Ascending aorta (tissue), 2 donors: ENCODE measurements around the gene MYH6. TPM values are rescaled to one million over a fixed set of nuclear protein-coding genes. Genes with fewer than 3 reads are reported as not detected.

Experiments used
- DNase-seq, 2 donors: peaks; one replicate each; pipeline ENCODE4 v3.0.0-alpha.2; 2019; ENCODE audit warnings: low spot score in 2 of 2
- H3K27ac ChIP-seq, 2 donors: fragments of 200-600 bp; sonication (generic); one replicate each; pipeline ENCODE4 v1.5.1; 2016 to 2017; ENCODE audit warnings: mild to moderate bottlenecking in 1 of 2
- H3K27me3 ChIP-seq: fragments of 200-600 bp; sonication (generic); one replicate; pipeline ENCODE4 v1.5.1; 2017
- H3K36me3 ChIP-seq, 2 donors: fragments of 200-600 bp; sonication (generic); one replicate each; pipeline ENCODE4 v1.5.1; 2016
- H3K4me1 ChIP-seq, 2 donors: fragments of 200-600 bp; sonication (generic); one replicate each; pipeline ENCODE4 v1.5.1; 2016 to 2017; ENCODE audit warnings: mild to moderate bottlenecking in 1 of 2
- H3K4me3 ChIP-seq, 2 donors: fragments of 200-600 bp; sonication (generic); one replicate each; pipeline ENCODE4 v1.5.1; 2016 to 2017; ENCODE audit warnings: mild to moderate bottlenecking in 1 of 2
- H3K9me3 ChIP-seq, 2 donors: fragments of 200-600 bp; sonication (generic); one replicate each; pipeline ENCODE4 v1.5.1; 2016
- CTCF ChIP-seq, 3 experiments: fragments of 200-600 bp in 2 of 3; fragments of 450-650 bp in 1 of 3; sonication (generic) in 2 of 3; IDR thresholded peaks; one replicate each; pipeline ENCODE4 v1.5.1; 2016 to 2019; ENCODE audit warnings: antibody characterized with exemption in 3 of 3, mild to moderate bottlenecking in 1 of 3, moderate library complexity in 1 of 3
- intact Hi-C: fragments of 100-400 bp; cut with DNase I; formaldehyde crosslinking; loops from one replicate; pipeline ENCODE4 v1.15.1; 2023
- total RNA-seq: library from RNA; depleted of rRNA; stranded (reverse); fragments of >200 nt; gene quantifications from one replicate; pipeline ENCODE4 v1.1.0, GENCODE V29; 2016

The MYH6 gene
- total RNA-seq, 1 donor from 2014 or later: not detected

- peak in 1 of 3 experiments; percentile 4 for TF ChIP-seq CTCF (IDR thresholded peaks at IDR 0.05)
- intact Hi-C loops: loop anchor here (1.0 to 2.0 kb wide), 2 partner anchors 13 to 31 kb away; partner anchors contain the start of genes EFS and PABPN1
- H3K4me1 ChIP-seq: peaks cover 4 to 9% of the 10 kb centered on the region in 2 donors
- no peaks in the 10 kb centered on the region for H3K27me3 ChIP-seq
- H3K4me3 ChIP-seq: peak overlapping the region; percentile 69 to 81
- peak overlapping the region in 1 of 2 donors; percentile 24 for H3K27ac ChIP-seq
- peaks cover 4 to 5% of the 10 kb centered on the region in 2 donors for H3K36me3 ChIP-seq
- no peaks in the 10 kb centered on the region for H3K9me3 ChIP-seq
- peak in 1 of 2 donors; percentile 65 for DNase-seq
Observed at GRCh38 chr14:23351681-23352505, 56.2 kb downstream of the MYH6 start.

GRCh38 chr14:23349156-23349845 is 58.8 kb downstream of the MYH6 start:
- no peak overlapping the region for H3K4me3 ChIP-seq
- peak in 1 of 2 donors; percentile 44 for DNase-seq
- TF ChIP-seq CTCF (IDR thresholded peaks at IDR 0.05): no peak
- intact Hi-C loops: no loop called here
- H3K9me3 ChIP-seq: no peaks in the 10 kb centered on the region
- H3K27me3 ChIP-seq: no peaks in the 10 kb centered on the region
- H3K27ac ChIP-seq: no peak overlapping the region
- peaks cover 4 to 9% of the 10 kb centered on the region in 2 donors for H3K4me1 ChIP-seq
- peaks cover 5 to 7% of the 10 kb centered on the region in 2 donors for H3K36me3 ChIP-seq

GRCh38 chr14:23348297-23348655 is 59.8 kb downstream of the MYH6 start:
- no peak for TF ChIP-seq CTCF (IDR thresholded peaks at IDR 0.05)
- intact Hi-C loops: no loop called here
- no peak overlapping the region for H3K27ac ChIP-seq
- no peaks in the 10 kb centered on the region for H3K27me3 ChIP-seq
- peak in 1 of 2 donors; percentile 37 for DNase-seq
- H3K4me1 ChIP-seq: peaks cover 4 to 8% of the 10 kb centered on the region in 2 donors
- H3K36me3 ChIP-seq: peaks cover 5 to 7% of the 10 kb centered on the region in 2 donors
- no peaks in the 10 kb centered on the region for H3K9me3 ChIP-seq
- no peak overlapping the region for H3K4me3 ChIP-seq

- H3K27ac ChIP-seq: no peak overlapping the region
- H3K36me3 ChIP-seq: peaks cover 5 to 7% of the 10 kb centered on the region in 2 donors
- no peaks in the 10 kb centered on the region for H3K27me3 ChIP-seq
- no peak overlapping the region for H3K4me3 ChIP-seq
- intact Hi-C loops: no loop called here
- no peaks in the 10 kb centered on the region for H3K9me3 ChIP-seq
- H3K4me1 ChIP-seq: peaks cover 4 to 5% of the 10 kb centered on the region in 2 donors
- TF ChIP-seq CTCF (IDR thresholded peaks at IDR 0.05): no peak
- peak in 1 of 2 donors; percentile 56 for DNase-seq
Observed at GRCh38 chr14:23347406-23348296, 60.4 kb downstream of the MYH6 start.

GRCh38 chr14:23346693-23347405 is 61.2 kb downstream of the MYH6 start:
- Histone ChIP-seq H3K27me3 (no peaks in the 10 kb centered on the region), H3K27ac (no peak overlapping the region), H3K4me1 (peaks cover 2 to 3% of the 10 kb centered on the region in 2 donors), H3K9me3 (no peaks in the 10 kb centered on the region), H3K36me3 (peaks cover 5 to 7% of the 10 kb centered on the region in 2 donors), H3K4me3 (no peak overlapping the region)
- peak in 1 of 2 donors; percentile 43 for DNase-seq
- TF ChIP-seq CTCF (IDR thresholded peaks at IDR 0.05): no peak
- intact Hi-C loops: no loop called here
